DOHH2 (cell line): ENCODE measurements around the gene TBC1D16.

Experiments
- EZH2phosphoT487 ChIP-seq: fragments of 200-600 bp; sonication (generic); IDR thresholded peaks from 2 replicates; pipeline ENCODE4 v1.6.1; 2017; ENCODE audit warnings: borderline replicate concordance, mild to moderate bottlenecking, antibody characterized with exemption, low read length, moderate library complexity, mixed read lengths
- TF ChIP-seq, protein P1 (sequence below): fragments of 200-600 bp; sonication (generic); IDR thresholded peaks from one replicate; pipeline ENCODE4 v1.5.1; 2014; ENCODE audit warnings: antibody characterized with exemption, mild to moderate bottlenecking, low read depth, low read length; ENCODE audit not compliant: poor library complexity, severe bottlenecking

DNA sequence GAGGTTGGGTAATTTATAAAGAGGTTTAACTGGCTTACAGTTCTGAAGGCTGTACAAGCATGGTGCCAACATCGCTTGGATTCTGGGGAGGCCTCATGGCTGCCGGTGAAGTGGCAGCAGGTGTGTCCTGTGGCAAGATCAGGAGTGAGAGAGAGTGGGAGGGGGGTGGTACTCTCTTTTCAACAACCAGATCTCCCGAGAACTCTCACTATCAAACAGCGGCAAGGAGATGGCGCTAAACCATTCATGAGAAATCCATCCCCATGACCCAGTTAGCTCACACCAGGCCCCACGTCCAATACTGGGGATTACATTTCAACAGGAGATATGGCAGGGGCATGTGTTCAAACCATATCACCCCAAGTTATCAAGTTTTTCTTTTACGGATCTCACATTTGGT, 152.5 kb downstream of the TBC1D16 start:
- TF ChIP-seq, protein P1, sequence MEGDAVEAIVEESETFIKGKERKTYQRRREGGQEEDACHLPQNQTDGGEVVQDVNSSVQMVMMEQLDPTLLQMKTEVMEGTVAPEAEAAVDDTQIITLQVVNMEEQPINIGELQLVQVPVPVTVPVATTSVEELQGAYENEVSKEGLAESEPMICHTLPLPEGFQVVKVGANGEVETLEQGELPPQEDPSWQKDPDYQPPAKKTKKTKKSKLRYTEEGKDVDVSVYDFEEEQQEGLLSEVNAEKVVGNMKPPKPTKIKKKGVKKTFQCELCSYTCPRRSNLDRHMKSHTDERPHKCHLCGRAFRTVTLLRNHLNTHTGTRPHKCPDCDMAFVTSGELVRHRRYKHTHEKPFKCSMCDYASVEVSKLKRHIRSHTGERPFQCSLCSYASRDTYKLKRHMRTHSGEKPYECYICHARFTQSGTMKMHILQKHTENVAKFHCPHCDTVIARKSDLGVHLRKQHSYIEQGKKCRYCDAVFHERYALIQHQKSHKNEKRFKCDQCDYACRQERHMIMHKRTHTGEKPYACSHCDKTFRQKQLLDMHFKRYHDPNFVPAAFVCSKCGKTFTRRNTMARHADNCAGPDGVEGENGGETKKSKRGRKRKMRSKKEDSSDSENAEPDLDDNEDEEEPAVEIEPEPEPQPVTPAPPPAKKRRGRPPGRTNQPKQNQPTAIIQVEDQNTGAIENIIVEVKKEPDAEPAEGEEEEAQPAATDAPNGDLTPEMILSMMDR: no peak
- no peak for TF ChIP-seq EZH2phosphoT487
